Measurements from ENCODE around the gene HMGCR. TPM values are rescaled to one million over a fixed set of nuclear protein-coding genes. Genes with fewer than 3 reads are reported as not detected.

Gene HMGCR
- total and polyA plus RNA-seq, 2 donors (not counting 1 experiment from before 2014, with no cell fraction given) = 8.1 to 55.7 TPM

GRCh38 chr5:75319638-75320037 is 17.4 kb upstream of the HMGCR start:
- TF ChIP-seq, protein P1, sequence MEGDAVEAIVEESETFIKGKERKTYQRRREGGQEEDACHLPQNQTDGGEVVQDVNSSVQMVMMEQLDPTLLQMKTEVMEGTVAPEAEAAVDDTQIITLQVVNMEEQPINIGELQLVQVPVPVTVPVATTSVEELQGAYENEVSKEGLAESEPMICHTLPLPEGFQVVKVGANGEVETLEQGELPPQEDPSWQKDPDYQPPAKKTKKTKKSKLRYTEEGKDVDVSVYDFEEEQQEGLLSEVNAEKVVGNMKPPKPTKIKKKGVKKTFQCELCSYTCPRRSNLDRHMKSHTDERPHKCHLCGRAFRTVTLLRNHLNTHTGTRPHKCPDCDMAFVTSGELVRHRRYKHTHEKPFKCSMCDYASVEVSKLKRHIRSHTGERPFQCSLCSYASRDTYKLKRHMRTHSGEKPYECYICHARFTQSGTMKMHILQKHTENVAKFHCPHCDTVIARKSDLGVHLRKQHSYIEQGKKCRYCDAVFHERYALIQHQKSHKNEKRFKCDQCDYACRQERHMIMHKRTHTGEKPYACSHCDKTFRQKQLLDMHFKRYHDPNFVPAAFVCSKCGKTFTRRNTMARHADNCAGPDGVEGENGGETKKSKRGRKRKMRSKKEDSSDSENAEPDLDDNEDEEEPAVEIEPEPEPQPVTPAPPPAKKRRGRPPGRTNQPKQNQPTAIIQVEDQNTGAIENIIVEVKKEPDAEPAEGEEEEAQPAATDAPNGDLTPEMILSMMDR (IDR thresholded peaks at IDR 0.05) = no peak
- TF ChIP-seq EZH2 (IDR thresholded peaks at IDR 0.05; ENCODE audit: borderline replicate concordance, insufficient read depth, low read depth, low read length, poor library complexity, severe bottlenecking) = no peak
- Histone ChIP-seq H3K4me3 (ENCODE audit: control extremely low read depth in 1 of 5, extremely low read depth in 1 of 5, insufficient read depth in 1 of 5, low read depth in 2 of 5, low read length in 4 of 5) (no peak overlapping the region), H3K79me2 (ENCODE audit: control insufficient read depth, insufficient read depth, low read length) (no peaks in the 10 kb centered on the region), H3K27ac (ENCODE audit: low read length in 2 of 2) (no peak overlapping the region), H3K9me3 (ENCODE audit: control extremely low read depth in 1 of 3, control insufficient read depth in 2 of 3, insufficient read depth in 1 of 3, low read length in 2 of 3) (no peaks in the 10 kb centered on the region), H3K36me3 (replicated peaks in 1 of 2; ENCODE audit: control extremely low read depth in 1 of 2, control insufficient read depth in 1 of 2, extremely low read depth in 1 of 2, insufficient read depth in 2 of 2, low read length in 1 of 2) (no peaks in the 10 kb centered on the region), H3K4me1 (ENCODE audit: control insufficient read depth in 2 of 2, insufficient read depth in 2 of 2, low read length in 2 of 2) (no peaks in the 10 kb centered on the region), H3K4me2 (replicated peaks; ENCODE audit: low read depth, low read length, poor library complexity, severe bottlenecking) (no peak overlapping the region), H3K27me3 (replicated peaks in 1 of 4; ENCODE audit: control extremely low read depth in 1 of 4, control insufficient read depth in 3 of 4, insufficient read depth in 4 of 4, low read length in 3 of 4) (peaks cover 0 to 19% (median 3%) of the 10 kb centered on the region in 4 experiments), H3K9ac (ENCODE audit: low read length) (no peak overlapping the region), H4K20me1 (ENCODE audit: control insufficient read depth, insufficient read depth, low read length, poor library complexity, severe bottlenecking) (no peaks in the 10 kb centered on the region), H2AFZ (ENCODE audit: insufficient read depth, low read depth, low read length, poor library complexity, severe bottlenecking) (no peak overlapping the region)
- H3K4me3 Mint-ChIP-seq = no peak overlapping the region
- POLR2A ChIA-PET = no interaction called here
- WGBS (ENCODE audit: insufficient coverage) = 73% methylated on average over 1 of the region's 1 CpG
- peaks cover 4% of the 10 kb centered on the region for H3K4me1 Mint-ChIP-seq
- DNase-seq (no peak), ATAC-seq (ENCODE audit: low read depth) (no peak)
- intact Hi-C loops (cut with micrococcal nuclease) = no loop called here
- no peaks in the 10 kb centered on the region for H3K9me3 Mint-ChIP-seq (ENCODE audit: insufficient read depth)
- peaks cover 12% of the 10 kb centered on the region for H3K27me3 Mint-ChIP-seq
- no peak overlapping the region for H3K27ac Mint-ChIP-seq
- CTCF ChIA-PET = no interaction called here

- Histone ChIP-seq H3K27ac (ENCODE audit: low read length in 2 of 2) (no peak overlapping the region), H3K4me3 (ENCODE audit: control extremely low read depth in 1 of 5, extremely low read depth in 1 of 5, insufficient read depth in 1 of 5, low read depth in 2 of 5, low read length in 4 of 5) (no peak overlapping the region), H3K4me2 (replicated peaks; ENCODE audit: low read depth, low read length, poor library complexity, severe bottlenecking) (no peak overlapping the region), H4K20me1 (ENCODE audit: control insufficient read depth, insufficient read depth, low read length, poor library complexity, severe bottlenecking) (no peaks in the 10 kb centered on the region), H3K27me3 (replicated peaks in 1 of 4; ENCODE audit: control extremely low read depth in 1 of 4, control insufficient read depth in 3 of 4, insufficient read depth in 4 of 4, low read length in 3 of 4) (peaks cover 0 to 19% (median 3%) of the 10 kb centered on the region in 4 experiments), H3K4me1 (ENCODE audit: control insufficient read depth in 2 of 2, insufficient read depth in 2 of 2, low read length in 2 of 2) (no peaks in the 10 kb centered on the region), H3K79me2 (ENCODE audit: control insufficient read depth, insufficient read depth, low read length) (no peaks in the 10 kb centered on the region), H3K36me3 (replicated peaks in 1 of 2; ENCODE audit: control extremely low read depth in 1 of 2, control insufficient read depth in 1 of 2, extremely low read depth in 1 of 2, insufficient read depth in 2 of 2, low read length in 1 of 2) (no peaks in the 10 kb centered on the region), H3K9ac (ENCODE audit: low read length) (no peak overlapping the region), H3K9me3 (ENCODE audit: control extremely low read depth in 1 of 3, control insufficient read depth in 2 of 3, insufficient read depth in 1 of 3, low read length in 2 of 3) (no peaks in the 10 kb centered on the region), H2AFZ (ENCODE audit: insufficient read depth, low read depth, low read length, poor library complexity, severe bottlenecking) (no peak overlapping the region)
- Mint-ChIP-seq H3K4me3 (no peak overlapping the region), H3K27ac (no peak overlapping the region), H3K9me3 (ENCODE audit: insufficient read depth) (no peaks in the 10 kb centered on the region), H3K4me1 (peaks cover 4% of the 10 kb centered on the region), H3K27me3 (peaks cover 12% of the 10 kb centered on the region)
- intact Hi-C loops (cut with micrococcal nuclease) = no loop called here
- POLR2A ChIA-PET = no interaction called here
- ATAC-seq (ENCODE audit: low read depth) (no peak), DNase-seq (no peak)
- WGBS (ENCODE audit: insufficient coverage) = 81% methylated on average over 4 of the region's 7 CpGs
- TF ChIP-seq, protein P1 (IDR thresholded peaks at IDR 0.05) = no peak
- CTCF ChIA-PET = no interaction called here
These were observed 16.6 kb upstream of the HMGCR start for GRCh38 chr5:75320371-75320770.

Measured in B cell (primary cell).